ENCODE data around the gene ANKRD29. TPM values are rescaled to one million over a fixed set of nuclear protein-coding genes. Genes with fewer than 3 reads are reported as not detected.
A peak's percentile ranks its signal among the peaks of the same experiment; 100 is the strongest.

The ANKRD29 gene
- total and polyA plus RNA-seq, 2 experiments from 2014 or later: 6.6 to 36.6 TPM

- 0 out of 2 replicates have a peak, but pooled peaks cover 4% of the 10 kb centered on the region for H3K9me2 ChIP-seq (ENCODE audit: insufficient read depth)
- DNase-seq (ENCODE audit: low spot score) (peak; percentile 95), ATAC-seq (peak; percentile 94)
- H3K27me3 ChIP-seq (ENCODE audit: insufficient read depth): no peaks in the 10 kb centered on the region; the same call in 1 of the 2 replicates
- H3F3A ChIP-seq (replicated peaks; ENCODE audit: low read depth): peaks cover 7% of the 10 kb centered on the region; the same call in 1 of the 2 replicates
- H3K4me3 ChIP-seq: peak within 1 kb of the TSS; percentile 97
- peaks cover 45% of the 10 kb centered on the region for H3K79me2 ChIP-seq (replicated peaks; ENCODE audit: insufficient read depth)
- peak within 1 kb of the TSS; percentile 99 for H3K4me2 ChIP-seq
- H2AFZ ChIP-seq: peak within 1 kb of the TSS; percentile 98
- Mint-ChIP-seq H3K27ac (peak within 1 kb of the TSS; percentile 98), H3K4me3 (peak within 1 kb of the TSS; percentile 95), H3K9me3 (no peaks in the 10 kb centered on the region; the same call in 2 of the 3 replicates), H3K4me1 (peaks cover 15% of the 10 kb centered on the region), H3K27me3 (ENCODE audit: insufficient read depth, low read depth, poor library complexity) (peaks cover 9% of the 10 kb centered on the region), H3K36me3 (ENCODE audit: low read depth) (no peaks in the 10 kb centered on the region)
- peaks cover 31% of the 10 kb centered on the region; the same call in 1 of the 2 replicates for H3K4me1 ChIP-seq (ENCODE audit: insufficient read depth)
- H4K20me1 ChIP-seq (replicated peaks; ENCODE audit: insufficient read depth): peaks cover 11% of the 10 kb centered on the region
- peak within 1 kb of the TSS; percentile 100 for H3K27ac ChIP-seq (ENCODE audit: low read depth)
- H3K36me3 ChIP-seq (ENCODE audit: insufficient read depth): no peaks in the 10 kb centered on the region
- peak; percentile 71 for TF ChIP-seq CREB1 (CRISPR knock-in tag; IDR thresholded peaks at IDR 0.05; ENCODE audit: low read depth)
- no peak for TF ChIP-seq JUNB (IDR thresholded peaks at IDR 0.05; ENCODE audit: unreplicated experiment)
- TF ChIP-seq POLR2AphosphoS5 (IDR thresholded peaks at IDR 0.05; ENCODE audit: low read depth): peak; percentile 77
- TF ChIP-seq CTCF (conservative IDR thresholded peaks at IDR 0.05; ENCODE audit: low read depth in 2 of 2): peak; percentile 54 to 72
- no peak for TF ChIP-seq EZH2 (IDR thresholded peaks at IDR 0.05; ENCODE audit: low read depth, unreplicated experiment)
- no peak for TF ChIP-seq ETS1 (IDR thresholded peaks at IDR 0.05)
Observed at GRCh38 chr18:23586249-23587196, 76.2 kb downstream of the ANKRD29 start, which contains the start of gene NPC1. Gene NPC1 (minus strand): TSS chr18:23586506. CDS start chr18:23586343, 163 bp downstream.

GRCh38 chr18:23585897-23586248 lies 76.8 kb downstream of the ANKRD29 start:
- Mint-ChIP-seq H3K27ac (peak overlapping the region; percentile 88), H3K4me1 (peaks cover 20% of the 10 kb centered on the region), H3K9me3 (no peaks in the 10 kb centered on the region; the same call in 2 of the 3 replicates), H3K36me3 (ENCODE audit: low read depth) (no peaks in the 10 kb centered on the region), H3K4me3 (peak overlapping the region; percentile 95), H3K27me3 (ENCODE audit: insufficient read depth, low read depth, poor library complexity) (peaks cover 9% of the 10 kb centered on the region)
- no peak for DNase-seq (ENCODE audit: low spot score)
- no peaks in the 10 kb centered on the region; the same call in 1 of the 2 replicates for H3K27me3 ChIP-seq (ENCODE audit: insufficient read depth)
- H4K20me1 ChIP-seq (replicated peaks; ENCODE audit: insufficient read depth): peaks cover 14% of the 10 kb centered on the region
- no peaks in the 10 kb centered on the region for H3K36me3 ChIP-seq (ENCODE audit: insufficient read depth)
- peaks cover 7% of the 10 kb centered on the region; the same call in 1 of the 2 replicates for H3F3A ChIP-seq (replicated peaks; ENCODE audit: low read depth)
- H3K4me3 ChIP-seq: peak overlapping the region; percentile 97
- peaks cover 31% of the 10 kb centered on the region; the same call in 1 of the 2 replicates for H3K4me1 ChIP-seq (ENCODE audit: insufficient read depth)
- peaks cover 51% of the 10 kb centered on the region for H3K79me2 ChIP-seq (replicated peaks; ENCODE audit: insufficient read depth)
- H2AFZ ChIP-seq: peak overlapping the region; percentile 98
- H3K4me2 ChIP-seq: peak overlapping the region; percentile 99
- peak overlapping the region; percentile 100 for H3K27ac ChIP-seq (ENCODE audit: low read depth)
- H3K9me2 ChIP-seq (ENCODE audit: insufficient read depth): 0 out of 2 replicates have a peak, but pooled peaks cover 4% of the 10 kb centered on the region
- ATAC-seq: no peak
- no peak for TF ChIP-seq NANOG (IDR thresholded peaks at IDR 0.05; ENCODE audit: borderline replicate concordance)
- no peak for TF ChIP-seq CREB1 (CRISPR knock-in tag; IDR thresholded peaks at IDR 0.05; ENCODE audit: low read depth)
- no peak for TF ChIP-seq ZNF114 (CRISPR knock-in tag; IDR thresholded peaks at IDR 0.05)
- no peak for TF ChIP-seq ZNF462 (CRISPR knock-in tag; IDR thresholded peaks at IDR 0.05)
